ENCODE measurements around the gene PTPRB. TPM values are rescaled to one million over a fixed set of nuclear protein-coding genes. Genes with fewer than 3 reads are reported as not detected.

Gene PTPRB
- total RNA-seq, 4 donors from 2014 or later: 2.0 to 15.9 (median 8.0) TPM

DNA sequence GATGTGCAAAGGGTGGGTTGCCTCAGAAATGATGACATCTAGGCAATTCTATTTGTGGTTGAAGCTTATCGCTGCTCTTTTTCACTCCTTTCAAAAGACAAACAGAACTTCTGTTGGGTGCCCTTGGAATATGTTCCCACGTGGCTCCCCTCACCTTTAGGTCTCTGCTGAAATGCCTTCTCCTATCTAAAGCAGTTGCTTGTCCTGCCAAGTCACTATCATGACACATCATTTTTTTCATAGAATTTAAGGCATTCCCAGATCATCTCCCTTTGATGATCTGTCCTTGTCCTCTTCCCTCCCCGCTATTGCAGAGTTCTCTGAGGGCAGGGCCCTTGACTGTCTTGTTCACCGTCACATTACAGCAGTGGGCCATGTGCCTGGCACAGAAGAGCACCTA lies 75.7 kb downstream of the PTPRB start:
- Histone ChIP-seq H3K27ac (no peak overlapping the region), H3K36me3 (no peaks in the 10 kb centered on the region), H3K9me3 (no peaks in the 10 kb centered on the region), H3K27me3 (no peaks in the 10 kb centered on the region), H3K4me1 (no peaks in the 10 kb centered on the region), H3K4me3 (no peak overlapping the region)
- no peak for DNase-seq (ENCODE audit: low spot score in 2 of 2)
- WGBS: 86% methylated on average over 4 of the region's 4 CpGs
- TF ChIP-seq EP300 (IDR thresholded peaks at IDR 0.05) (no peak), POLR2AphosphoS5 (IDR thresholded peaks at IDR 0.05) (no peak), POLR2A (IDR thresholded peaks at IDR 0.05) (no peak)
- TF ChIP-seq, protein P1, sequence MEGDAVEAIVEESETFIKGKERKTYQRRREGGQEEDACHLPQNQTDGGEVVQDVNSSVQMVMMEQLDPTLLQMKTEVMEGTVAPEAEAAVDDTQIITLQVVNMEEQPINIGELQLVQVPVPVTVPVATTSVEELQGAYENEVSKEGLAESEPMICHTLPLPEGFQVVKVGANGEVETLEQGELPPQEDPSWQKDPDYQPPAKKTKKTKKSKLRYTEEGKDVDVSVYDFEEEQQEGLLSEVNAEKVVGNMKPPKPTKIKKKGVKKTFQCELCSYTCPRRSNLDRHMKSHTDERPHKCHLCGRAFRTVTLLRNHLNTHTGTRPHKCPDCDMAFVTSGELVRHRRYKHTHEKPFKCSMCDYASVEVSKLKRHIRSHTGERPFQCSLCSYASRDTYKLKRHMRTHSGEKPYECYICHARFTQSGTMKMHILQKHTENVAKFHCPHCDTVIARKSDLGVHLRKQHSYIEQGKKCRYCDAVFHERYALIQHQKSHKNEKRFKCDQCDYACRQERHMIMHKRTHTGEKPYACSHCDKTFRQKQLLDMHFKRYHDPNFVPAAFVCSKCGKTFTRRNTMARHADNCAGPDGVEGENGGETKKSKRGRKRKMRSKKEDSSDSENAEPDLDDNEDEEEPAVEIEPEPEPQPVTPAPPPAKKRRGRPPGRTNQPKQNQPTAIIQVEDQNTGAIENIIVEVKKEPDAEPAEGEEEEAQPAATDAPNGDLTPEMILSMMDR (IDR thresholded peaks at IDR 0.05): no peak

DNA sequence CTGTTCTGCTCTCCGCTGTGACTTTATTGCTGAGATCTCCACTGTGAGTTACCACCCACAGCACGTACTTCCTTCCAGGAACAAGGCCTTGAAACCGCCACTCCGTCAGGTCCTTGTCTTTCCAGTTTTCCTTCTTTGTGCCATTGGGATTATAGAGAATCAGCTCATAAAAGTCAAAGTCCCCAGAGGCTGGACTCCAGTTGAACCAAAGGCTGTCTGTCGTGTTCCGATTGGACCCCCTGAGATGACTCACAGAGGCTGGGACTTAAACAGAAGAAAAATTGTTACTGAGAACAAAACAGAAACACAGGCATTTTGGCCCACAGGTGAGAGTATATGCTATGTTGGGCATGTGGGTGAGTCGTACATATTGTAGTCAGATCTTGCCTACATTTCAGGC lies 76.6 kb downstream of the PTPRB start:
- Histone ChIP-seq H3K4me1 (no peaks in the 10 kb centered on the region), H3K27ac (no peak overlapping the region), H3K36me3 (no peaks in the 10 kb centered on the region), H3K27me3 (no peaks in the 10 kb centered on the region), H3K9me3 (no peaks in the 10 kb centered on the region), H3K4me3 (no peak overlapping the region)
- TF ChIP-seq EP300 (IDR thresholded peaks at IDR 0.05): no peak
- TF ChIP-seq, protein P1 (IDR thresholded peaks at IDR 0.05): no peak
- no peak for TF ChIP-seq POLR2A (IDR thresholded peaks at IDR 0.05)
- TF ChIP-seq POLR2AphosphoS5 (IDR thresholded peaks at IDR 0.05): no peak
- no peak for DNase-seq (ENCODE audit: low spot score in 2 of 2)
- WGBS: 75% methylated on average over 7 of the region's 7 CpGs

DNA sequence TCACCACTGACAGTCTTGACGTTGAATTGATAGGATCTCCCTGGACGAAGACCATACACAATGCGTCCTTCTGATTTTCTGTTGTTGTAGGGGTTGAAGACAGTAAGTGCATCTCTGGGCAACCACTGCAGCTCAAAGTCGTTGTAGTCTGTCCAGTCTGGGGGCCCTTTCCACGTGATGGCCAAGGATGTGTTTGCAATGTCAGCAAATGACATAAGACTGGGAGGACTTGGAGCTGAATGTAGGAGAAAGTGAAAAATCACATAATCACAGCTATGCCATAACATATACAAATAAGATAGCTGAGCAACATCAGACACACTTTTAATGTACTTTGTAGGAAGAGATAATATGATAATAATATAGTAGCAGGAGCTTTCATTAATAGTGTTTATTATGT lies 77.8 kb downstream of the PTPRB start:
- TF ChIP-seq EP300 (IDR thresholded peaks at IDR 0.05): no peak
- TF ChIP-seq POLR2AphosphoS5 (IDR thresholded peaks at IDR 0.05): no peak
- TF ChIP-seq, protein P1 (IDR thresholded peaks at IDR 0.05): no peak
- no peak for TF ChIP-seq POLR2A (IDR thresholded peaks at IDR 0.05)
- DNase-seq (ENCODE audit: low spot score in 2 of 2): no peak
- H3K36me3 ChIP-seq: no peaks in the 10 kb centered on the region
- no peak overlapping the region for H3K4me3 ChIP-seq
- H3K27me3 ChIP-seq: no peaks in the 10 kb centered on the region
- H3K27ac ChIP-seq: no peak overlapping the region
- H3K4me1 ChIP-seq: no peaks in the 10 kb centered on the region
- WGBS: 83% methylated on average over 5 of the region's 5 CpGs
- no peaks in the 10 kb centered on the region for H3K9me3 ChIP-seq

DNA sequence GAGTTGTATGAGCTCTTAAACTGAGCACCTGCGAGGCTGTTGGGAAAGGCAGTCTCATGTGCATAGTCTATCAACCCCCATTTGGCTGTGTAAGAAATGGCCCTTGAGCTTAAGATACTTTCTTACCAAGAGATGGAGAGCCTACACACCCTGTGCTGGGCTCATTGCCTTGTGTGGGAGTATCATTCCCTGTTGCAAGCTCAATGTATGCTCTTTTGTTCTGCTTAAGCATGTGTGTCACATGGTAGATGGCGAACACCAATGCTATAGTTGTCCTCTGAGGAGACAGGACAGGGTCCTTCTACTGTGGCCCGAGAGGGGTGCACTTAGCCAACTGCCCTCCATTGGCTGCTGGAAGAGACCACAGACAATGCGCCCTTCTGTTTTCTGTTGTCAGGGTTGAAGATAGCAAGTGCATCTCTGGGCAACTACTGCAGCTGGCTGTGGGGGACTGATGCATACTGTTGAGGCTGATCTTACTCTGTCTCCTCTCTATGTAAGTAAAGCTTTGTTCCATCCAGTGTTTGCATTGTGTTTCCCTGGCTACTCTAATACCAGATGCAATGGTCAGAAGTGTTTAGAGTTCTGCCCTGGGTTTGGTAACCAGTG lies 79.5 kb downstream of the PTPRB start:
- WGBS: 96% methylated on average over 4 of the region's 4 CpGs
- no peaks in the 10 kb centered on the region for H3K4me1 ChIP-seq
- H3K36me3 ChIP-seq: no peaks in the 10 kb centered on the region
- no peak overlapping the region for H3K27ac ChIP-seq
- DNase-seq (ENCODE audit: low spot score in 2 of 2): no peak
- no peaks in the 10 kb centered on the region for H3K9me3 ChIP-seq
- H3K27me3 ChIP-seq: no peaks in the 10 kb centered on the region
- H3K4me3 ChIP-seq: no peak overlapping the region
- TF ChIP-seq, protein P1 (IDR thresholded peaks at IDR 0.05): no peak
- TF ChIP-seq POLR2A (IDR thresholded peaks at IDR 0.05) (no peak), POLR2AphosphoS5 (IDR thresholded peaks at IDR 0.05) (no peak), EP300 (IDR thresholded peaks at IDR 0.05) (no peak)

DNA sequence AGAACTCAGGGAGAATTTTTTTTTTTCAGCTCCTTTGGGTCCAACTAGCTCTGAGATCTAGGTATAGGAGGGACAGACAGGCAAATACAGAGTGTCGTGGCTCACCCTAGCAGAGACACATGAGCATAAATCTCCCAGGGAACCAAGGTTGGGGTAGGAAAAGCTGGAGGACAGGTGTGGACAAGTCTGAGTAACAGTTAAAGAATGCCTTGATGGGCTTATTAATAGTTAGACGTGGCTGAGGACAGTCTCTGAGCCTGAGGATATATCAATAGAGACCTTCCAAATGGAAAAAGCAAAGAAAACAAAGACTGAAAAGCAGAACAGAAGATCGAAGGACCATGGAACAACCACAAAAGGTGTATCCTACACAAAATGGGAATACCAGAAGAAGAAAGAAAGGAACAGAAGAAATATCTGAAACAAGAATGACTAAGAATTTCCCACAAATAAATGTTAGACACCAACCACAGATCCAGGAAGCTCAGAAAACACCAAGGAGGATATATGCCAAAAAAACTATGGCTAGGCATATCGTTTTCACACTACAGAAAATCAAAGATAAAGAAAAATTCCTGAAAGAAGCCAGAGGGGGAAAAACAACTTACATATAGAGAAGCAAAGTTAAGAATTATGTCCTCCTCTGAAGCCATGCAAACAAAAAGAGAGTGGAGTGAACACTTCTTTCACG lies 80.9 kb downstream of the PTPRB start:
- H3K9me3 ChIP-seq: no peaks in the 10 kb centered on the region
- no peaks in the 10 kb centered on the region for H3K36me3 ChIP-seq
- no peak overlapping the region for H3K27ac ChIP-seq
- DNase-seq (ENCODE audit: low spot score in 2 of 2): no peak
- no peak for TF ChIP-seq POLR2A (IDR thresholded peaks at IDR 0.05)
- TF ChIP-seq EP300 (IDR thresholded peaks at IDR 0.05): no peak
- TF ChIP-seq, protein P1 (IDR thresholded peaks at IDR 0.05): no peak
- no peak for TF ChIP-seq POLR2AphosphoS5 (IDR thresholded peaks at IDR 0.05)
- 45% methylated on average over 5 of the region's 5 CpGs for WGBS
- H3K27me3 ChIP-seq: no peaks in the 10 kb centered on the region
- no peak overlapping the region for H3K4me3 ChIP-seq
- no peaks in the 10 kb centered on the region for H3K4me1 ChIP-seq

All from suprapubic skin (tissue), 4 donors.